HepG2 (cell line): Measurements from ENCODE around the gene RP2. TPM values are rescaled to one million over a fixed set of nuclear protein-coding genes. Genes with fewer than 3 reads are reported as not detected.
A peak's percentile ranks its signal among the peaks of the same experiment; 100 is the strongest.

ENCODE experiments used
- ATAC-seq: fragments of 200-7000 bp; cut with Tn5 transposase; 3 replicates; pipeline ENCODE4 v1.9.1; 2020; ENCODE audit warnings: mild to moderate bottlenecking, moderate library complexity
- BruUV-seq: library from RNA; stranded (reverse); fragments of 400-500 nt; replicated peaks from 2 replicates; lab custom pipeline; 2021; lab: Mats Ljungman, UMichigan
- CTCF ChIA-PET: fragments of 300-600 bp; formaldehyde crosslinking; extraction: SDS; loops from one replicate; lab custom pipeline; 2021; ENCODE audit warnings: low total read pairs, inconsistent platforms, low intra/inter-chr PET ratio; lab: Yijun Ruan, JAX
- POLR2A ChIA-PET: fragments of 350-600 bp; sonication (Branson Sonifier 250); formaldehyde crosslinking; loops from one replicate; lab custom pipeline; 2020; ENCODE audit warnings: antibody characterized with exemption, inconsistent platforms; lab: Yijun Ruan, JAX
- DNase-seq: peaks from one replicate; pipeline ENCODE4 v3.0.0-alpha.2; 2015; ENCODE audit warnings: low spot score
- FAIRE-seq: peaks from 3 replicates; lab custom pipeline; 2011; peaks lifted over from hg19 to GRCh38; lab: Jason Lieb, UNC
- H2AFZ ChIP-seq: one replicate; pipeline ENCODE4 v1.6.1; 2011; ENCODE audit warnings: low read length, inconsistent platforms
- H3K27ac ChIP-seq: fragments of 300-600 bp; 3 replicates; pipeline ENCODE4 v1.8.0; 2011; ENCODE audit warnings: mixed run types, mild to moderate bottlenecking, mixed read lengths, low read length, inconsistent platforms; ENCODE audit not compliant: insufficient read depth; ENCODE audit errors: extremely low read length
- H3K27me3 ChIP-seq, 2 experiments: fragments of 200-600 bp in 1 of 2; 2 replicates in 1 of 2; 3 replicates in 1 of 2; pipeline versions ENCODE4 v1.6.0 to v1.8.0; 2011; ENCODE audit warnings: low read length in 2 of 2, mild to moderate bottlenecking in 2 of 2, moderate library complexity in 2 of 2, inconsistent platforms in 1 of 2; ENCODE audit not compliant: insufficient read depth in 2 of 2, control insufficient read depth in 1 of 2
- H3K36me3 ChIP-seq, 2 experiments: fragments of 200-600 bp in 1 of 2; replicated peaks in 1 of 2; 2 replicates in 1 of 2; 3 replicates in 1 of 2; pipeline versions ENCODE4 v1.5.1 to v1.8.0; 2011; ENCODE audit warnings: low read length in 2 of 2, inconsistent platforms in 1 of 2; ENCODE audit not compliant: insufficient read depth in 2 of 2, control insufficient read depth in 1 of 2
- H3K4me1 ChIP-seq: 2 replicates; pipeline ENCODE4 v1.5.1; 2012; ENCODE audit warnings: low read length, inconsistent platforms; ENCODE audit not compliant: insufficient read depth
- H3K4me2 ChIP-seq: 2 replicates; pipeline ENCODE4 v1.6.0; 2011; ENCODE audit warnings: low read depth, low read length, inconsistent platforms
- H3K4me3 ChIP-seq, 3 experiments: fragments of 200-600 bp in 1 of 3; sonication (generic), shearing (Covaris generic) in 1 of 3; replicated peaks in 1 of 3; 2 replicates each; pipeline ENCODE4 v1.5.1; 2011 to 2016; ENCODE audit warnings: low read length in 3 of 3, inconsistent platforms in 2 of 3, low read depth in 2 of 3, mild to moderate bottlenecking in 2 of 3, control low read depth in 1 of 3, mixed read lengths in 1 of 3; ENCODE audit not compliant: insufficient read depth in 1 of 3
- H3K79me2 ChIP-seq: one replicate; pipeline ENCODE4 v1.6.1; 2011; ENCODE audit warnings: low read length, inconsistent platforms; ENCODE audit not compliant: insufficient read depth
- H3K9ac ChIP-seq: 2 replicates; pipeline ENCODE4 v1.6.0; 2011; ENCODE audit warnings: mild to moderate bottlenecking, low read depth, low read length, inconsistent platforms; ENCODE audit not compliant: insufficient read depth
- H3K9me3 ChIP-seq: 2 replicates; pipeline ENCODE4 v1.5.1; 2012; ENCODE audit warnings: mild to moderate bottlenecking, low read length
- H4K20me1 ChIP-seq: 2 replicates; pipeline ENCODE4 v1.6.0; 2011; ENCODE audit warnings: inconsistent platforms, mild to moderate bottlenecking, low read length, moderate library complexity; ENCODE audit not compliant: insufficient read depth
- HNF4A ChIP-seq: sonication (generic); formaldehyde crosslinking; IDR thresholded peaks from 2 replicates; pipeline ENCODE4 v1.4.0; 2020; ENCODE audit warnings: missing genetic modification reagents
- NR2F6 ChIP-seq, 2 experiments: IDR thresholded peaks; 2 replicates each; pipeline ENCODE4 v1.6.1; 2016; ENCODE audit warnings: antibody characterized with exemption in 1 of 2, mild to moderate bottlenecking in 1 of 2
- TSC22D2 ChIP-seq: sonication (generic); formaldehyde crosslinking; IDR thresholded peaks from 2 replicates; pipeline ENCODE4 v1.5.1; 2020; ENCODE audit warnings: missing genetic modification reagents, mild to moderate bottlenecking, borderline replicate concordance
- YEATS2 ChIP-seq: sonication (generic); formaldehyde crosslinking; IDR thresholded peaks from 2 replicates; pipeline ENCODE4 v1.4.0; 2020; ENCODE audit warnings: missing genetic modification reagents, borderline replicate concordance
- ZC3H4 ChIP-seq: sonication (generic); formaldehyde crosslinking; IDR thresholded peaks from 2 replicates; pipeline ENCODE4 v1.4.0; 2020; ENCODE audit warnings: missing genetic modification reagents, borderline replicate concordance
- ZNF547 ChIP-seq: sonication (generic); formaldehyde crosslinking; IDR thresholded peaks from 2 replicates; pipeline ENCODE4 v1.5.1; 2020; ENCODE audit warnings: mild to moderate bottlenecking, missing genetic modification reagents
- ZNF792 ChIP-seq: IDR thresholded peaks from 2 replicates; pipeline ENCODE4 v1.6.1; 2016
- WGBS: methylation state at CpG from one replicate; pipeline ENCODE4 v1.1.6; 2017; ENCODE audit warnings: low lambda C conversion rate; 5-methylcytosine and 5-hydroxymethylcytosine counted together
- in situ Hi-C: cut with HindIII; loops from 2 replicates; pipeline ENCODE4 v1.10.0; 2017; ENCODE audit warnings: low pct_unique_long_range_greater_than_20kb; ENCODE audit not compliant: extremely low pct_ligation_motif_present
- intact Hi-C: fragments of 100-400 bp; cut with micrococcal nuclease; formaldehyde crosslinking; loops from one replicate; pipeline ENCODE4 v1.10.0; 2022; ENCODE audit not compliant: unreplicated experiment
- polyA plus RNA-seq, 8 experiments: library from polyadenylated mRNA; depleted of rRNA in 3 of 8; stranded (reverse) in 7 of 8; unstranded in 1 of 8; fragments of >200 nt; fragmentation: Illumina TruSeq in 4 of 8; extraction: Trizol in 4 of 8; gene quantifications; 2 replicates each; pipeline versions ENCODE4 v1.2.1 to v1.2.3, GENCODE V29; 2011 to 2016; ENCODE audit warnings: low read depth in 4 of 8, missing spikeins in 1 of 8, mixed read lengths in 1 of 8; ENCODE audit not compliant: insufficient read depth in 1 of 8
- total RNA-seq, 5 experiments: library from RNA; depleted of rRNA; stranded (reverse); fragments of >200 nt; fragmentation: Illumina TruSeq; extraction: Trizol; gene quantifications; 2 replicates each; pipeline ENCODE4 v1.2.3, GENCODE V29; 2016; ENCODE audit warnings: low read depth in 1 of 5
- TF ChIP-seq, protein P1 (sequence below): sonication (generic); IDR thresholded peaks from 2 replicates; pipeline ENCODE4 v1.6.1; 2016; ENCODE audit warnings: low read depth, borderline replicate concordance
- TF ChIP-seq, protein P2 (sequence below): sonication (generic); formaldehyde crosslinking; IDR thresholded peaks from 2 replicates; pipeline ENCODE4; 2020; ENCODE audit warnings: missing genetic modification reagents, mild to moderate bottlenecking, borderline replicate concordance
- TF ChIP-seq, protein P3 (sequence below): sonication (generic); formaldehyde crosslinking; IDR thresholded peaks from 2 replicates; pipeline ENCODE4 v1.9.0; 2022; ENCODE audit warnings: low read depth, missing genetic modification reagents

The RP2 gene
- total and polyA plus RNA-seq, 2 of the 13 experiments (the other 11 are each of a cell fraction or from before 2014, with no cell fraction given): 5.0 to 9.9 TPM

DNA sequence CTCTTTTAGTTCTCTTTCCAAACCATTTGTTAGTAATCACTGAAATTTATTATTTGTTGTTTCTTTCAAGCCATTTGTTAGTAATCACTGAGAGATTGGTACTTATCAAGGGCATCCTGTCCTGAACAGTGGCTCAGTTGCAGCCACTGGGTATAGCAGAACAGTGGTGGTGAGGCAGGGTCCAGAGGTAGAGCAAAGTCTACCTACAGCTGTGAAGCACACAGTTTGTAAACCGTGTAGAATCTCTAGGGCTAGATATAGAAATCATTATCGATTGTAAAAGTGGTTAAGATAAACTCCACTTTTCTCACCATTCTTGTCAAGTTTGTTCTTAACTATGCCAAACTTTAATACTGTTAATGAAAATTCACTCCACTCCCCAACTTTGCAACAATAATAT is 79.4 kb downstream of the RP2 start:
- DNase-seq: no peak
- ChIA-PET POLR2A (no interaction called here), CTCF (no interaction called here)
- in situ Hi-C loops: no loop called here
- H4K20me1 ChIP-seq: peaks cover 6% of the 10 kb centered on the region
- peak overlapping the region; percentile 36 for H3K4me2 ChIP-seq
- H3K36me3 ChIP-seq: no peaks in the 10 kb centered on the region
- ATAC-seq: peak; percentile 16; the same call in 1 of the 3 replicates
- BruUV-seq: no TSS peak
- no peaks in the 10 kb centered on the region for H3K27me3 ChIP-seq
- peaks cover 76% of the 10 kb centered on the region for H3K79me2 ChIP-seq
- H3K9ac ChIP-seq: no peak overlapping the region
- H3K4me1 ChIP-seq: peaks cover 64% of the 10 kb centered on the region
- intact Hi-C loops: no loop called here
- H3K27ac ChIP-seq: no peak overlapping the region
- H2AFZ ChIP-seq: no peak overlapping the region
- 7% methylated on average over 2 of the region's 2 CpGs for WGBS
- no peak overlapping the region for H3K4me3 ChIP-seq
- H3K9me3 ChIP-seq: no peaks in the 10 kb centered on the region
- no peak for FAIRE-seq
- TF ChIP-seq HNF4A (peak; percentile 36), ZC3H4 (CRISPR knock-in tag) (no peak)
- TF ChIP-seq, protein P1, sequence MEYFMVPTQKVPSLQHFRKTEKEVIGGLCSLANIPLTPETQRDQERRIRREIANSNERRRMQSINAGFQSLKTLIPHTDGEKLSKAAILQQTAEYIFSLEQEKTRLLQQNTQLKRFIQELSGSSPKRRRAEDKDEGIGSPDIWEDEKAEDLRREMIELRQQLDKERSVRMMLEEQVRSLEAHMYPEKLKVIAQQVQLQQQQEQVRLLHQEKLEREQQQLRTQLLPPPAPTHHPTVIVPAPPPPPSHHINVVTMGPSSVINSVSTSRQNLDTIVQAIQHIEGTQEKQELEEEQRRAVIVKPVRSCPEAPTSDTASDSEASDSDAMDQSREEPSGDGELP: peak; percentile 56; the same call in 1 of the 2 replicates
- TF ChIP-seq, protein P2, sequence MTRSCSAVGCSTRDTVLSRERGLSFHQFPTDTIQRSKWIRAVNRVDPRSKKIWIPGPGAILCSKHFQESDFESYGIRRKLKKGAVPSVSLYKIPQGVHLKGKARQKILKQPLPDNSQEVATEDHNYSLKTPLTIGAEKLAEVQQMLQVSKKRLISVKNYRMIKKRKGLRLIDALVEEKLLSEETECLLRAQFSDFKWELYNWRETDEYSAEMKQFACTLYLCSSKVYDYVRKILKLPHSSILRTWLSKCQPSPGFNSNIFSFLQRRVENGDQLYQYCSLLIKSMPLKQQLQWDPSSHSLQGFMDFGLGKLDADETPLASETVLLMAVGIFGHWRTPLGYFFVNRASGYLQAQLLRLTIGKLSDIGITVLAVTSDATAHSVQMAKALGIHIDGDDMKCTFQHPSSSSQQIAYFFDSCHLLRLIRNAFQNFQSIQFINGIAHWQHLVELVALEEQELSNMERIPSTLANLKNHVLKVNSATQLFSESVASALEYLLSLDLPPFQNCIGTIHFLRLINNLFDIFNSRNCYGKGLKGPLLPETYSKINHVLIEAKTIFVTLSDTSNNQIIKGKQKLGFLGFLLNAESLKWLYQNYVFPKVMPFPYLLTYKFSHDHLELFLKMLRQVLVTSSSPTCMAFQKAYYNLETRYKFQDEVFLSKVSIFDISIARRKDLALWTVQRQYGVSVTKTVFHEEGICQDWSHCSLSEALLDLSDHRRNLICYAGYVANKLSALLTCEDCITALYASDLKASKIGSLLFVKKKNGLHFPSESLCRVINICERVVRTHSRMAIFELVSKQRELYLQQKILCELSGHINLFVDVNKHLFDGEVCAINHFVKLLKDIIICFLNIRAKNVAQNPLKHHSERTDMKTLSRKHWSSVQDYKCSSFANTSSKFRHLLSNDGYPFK (CRISPR knock-in tag): no peak

DNA sequence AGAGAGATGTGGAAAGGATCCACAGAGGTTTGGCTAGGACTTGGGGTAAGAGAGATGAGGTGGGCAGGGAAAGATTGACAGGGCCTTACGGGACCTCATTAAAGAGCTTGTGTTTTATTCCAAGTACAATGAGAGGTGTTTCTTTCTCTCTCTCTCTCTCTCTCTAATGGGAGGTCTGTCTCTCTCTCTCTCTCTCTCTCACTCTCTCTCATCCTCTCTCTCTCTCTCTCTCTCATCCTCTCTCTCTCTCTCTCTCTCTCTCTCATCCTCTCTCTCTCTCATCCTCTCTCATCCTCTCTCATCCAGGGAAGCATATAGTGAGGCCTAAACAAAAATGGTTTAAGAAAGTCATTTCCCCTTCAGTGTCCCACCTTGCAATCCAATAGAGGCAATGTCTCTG is 80.8 kb downstream of the RP2 start:
- Histone ChIP-seq H4K20me1 (peaks cover 6% of the 10 kb centered on the region), H3K79me2 (peaks cover 88% of the 10 kb centered on the region), H3K27me3 (no peaks in the 10 kb centered on the region), H3K4me3 (no peak overlapping the region), H3K9me3 (no peaks in the 10 kb centered on the region), H3K4me1 (peaks cover 57% of the 10 kb centered on the region), H3K27ac (no peak overlapping the region), H3K36me3 (no peaks in the 10 kb centered on the region), H3K4me2 (no peak overlapping the region; the same call in 1 of the 2 replicates), H2AFZ (no peak overlapping the region), H3K9ac (no peak overlapping the region)
- ChIA-PET POLR2A (no interaction called here), CTCF (no interaction called here)
- DNase-seq: no peak
- ATAC-seq: no peak
- intact Hi-C loops (no loop called here), in situ Hi-C loops (no loop called here)
- FAIRE-seq: no peak
- BruUV-seq: no TSS peak
- 91% methylated on average over 1 of the region's 1 CpG for WGBS
- no peak for TF ChIP-seq TSC22D2
- TF ChIP-seq YEATS2 (CRISPR knock-in tag): no peak
- TF ChIP-seq, protein P3, sequence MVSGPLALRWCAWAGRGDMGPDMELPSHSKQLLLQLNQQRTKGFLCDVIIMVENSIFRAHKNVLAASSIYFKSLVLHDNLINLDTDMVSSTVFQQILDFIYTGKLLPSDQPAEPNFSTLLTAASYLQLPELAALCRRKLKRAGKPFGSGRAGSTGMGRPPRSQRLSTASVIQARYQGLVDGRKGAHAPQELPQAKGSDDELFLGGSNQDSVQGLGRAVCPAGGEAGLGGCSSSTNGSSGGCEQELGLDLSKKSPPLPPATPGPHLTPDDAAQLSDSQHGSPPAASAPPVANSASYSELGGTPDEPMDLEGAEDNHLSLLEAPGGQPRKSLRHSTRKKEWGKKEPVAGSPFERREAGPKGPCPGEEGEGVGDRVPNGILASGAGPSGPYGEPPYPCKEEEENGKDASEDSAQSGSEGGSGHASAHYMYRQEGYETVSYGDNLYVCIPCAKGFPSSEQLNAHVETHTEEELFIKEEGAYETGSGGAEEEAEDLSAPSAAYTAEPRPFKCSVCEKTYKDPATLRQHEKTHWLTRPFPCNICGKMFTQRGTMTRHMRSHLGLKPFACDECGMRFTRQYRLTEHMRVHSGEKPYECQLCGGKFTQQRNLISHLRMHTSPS: no peak
- TF ChIP-seq NR2F6 (IDR thresholded peaks at IDR 0.05): no peak
- no peak for TF ChIP-seq NR2F6 (CRISPR knock-in tag; IDR thresholded peaks at IDR 0.05)
- no peak for TF ChIP-seq ZNF547 (CRISPR knock-in tag)
- no peak for TF ChIP-seq ZNF792
